Glutamatergic neuron (in vitro differentiated cells): Measurements from ENCODE around the gene ENTREP3. TPM values are rescaled to one million over a fixed set of nuclear protein-coding genes. Genes with fewer than 3 reads are reported as not detected.
"Not testable (repeated sequence)": the region's sequence is repeated elsewhere in the genome, so short reads cannot be mapped to it uniquely, and the experiment has no call there.

Experiments used
- DNase-seq: peaks from one replicate; pipeline ENCODE4 v3.0.0; 2022
- H3K27ac Mint-ChIP-seq: one replicate; pipeline ENCODE4 v1.8.0; 2020; ENCODE audit warnings: mild to moderate bottlenecking, mixed read lengths, inconsistent platforms; ENCODE audit not compliant: unreplicated experiment
- H3K27me3 Mint-ChIP-seq: one replicate; pipeline ENCODE4 v1.8.0; 2020; ENCODE audit warnings: mild to moderate bottlenecking, moderate library complexity, mixed read lengths, inconsistent platforms; ENCODE audit not compliant: unreplicated experiment
- H3K36me3 Mint-ChIP-seq: one replicate; pipeline ENCODE4 v1.8.0; 2020; ENCODE audit warnings: mild to moderate bottlenecking, mixed read lengths, inconsistent platforms; ENCODE audit not compliant: unreplicated experiment
- H3K4me1 Mint-ChIP-seq: one replicate; pipeline ENCODE4 v1.8.0; 2020; ENCODE audit warnings: mild to moderate bottlenecking, low read depth, mixed read lengths, inconsistent platforms; ENCODE audit not compliant: unreplicated experiment
- H3K4me3 Mint-ChIP-seq: one replicate; pipeline ENCODE4 v1.8.0; 2020; ENCODE audit warnings: mild to moderate bottlenecking, mixed read lengths, inconsistent platforms; ENCODE audit not compliant: unreplicated experiment
- H3K9me3 Mint-ChIP-seq: one replicate; pipeline ENCODE4 v1.8.0; 2020; ENCODE audit warnings: mild to moderate bottlenecking, moderate library complexity, mixed read lengths, inconsistent platforms; ENCODE audit not compliant: unreplicated experiment
- total RNA-seq: library from RNA; stranded (reverse); fragmentation: NEBNext Ultra II Directional; extraction: Animal tissue kit (Norgen Biotek cat#: 25700); gene quantifications from one replicate; pipeline ENCODE4 v1.2.1, GENCODE V29; 2021; ENCODE audit not compliant: unreplicated experiment
- TF ChIP-seq, protein P1 (sequence below): fragments of 200-600 bp; sonication (generic); IDR thresholded peaks from one replicate; pipeline ENCODE4 v1.5.0; 2021; ENCODE audit not compliant: partially characterized antibody, unreplicated experiment

Gene ENTREP3
- total RNA-seq, 1 donor from 2014 or later, result 51.2 TPM

GRCh38 chr1:155251566-155251965 lies 3.7 kb downstream of the ENTREP3 start:
- Mint-ChIP-seq H3K36me3 (peaks cover 2% of the 10 kb centered on the region), H3K4me3 (no peak overlapping the region), H3K27me3 (peaks cover 12% of the 10 kb centered on the region), H3K27ac (no peak overlapping the region), H3K9me3 (peaks cover 11% of the 10 kb centered on the region), H3K4me1 (peaks cover 24% of the 10 kb centered on the region)
- DNase-seq, result peak; percentile 33
- TF ChIP-seq, protein P1, sequence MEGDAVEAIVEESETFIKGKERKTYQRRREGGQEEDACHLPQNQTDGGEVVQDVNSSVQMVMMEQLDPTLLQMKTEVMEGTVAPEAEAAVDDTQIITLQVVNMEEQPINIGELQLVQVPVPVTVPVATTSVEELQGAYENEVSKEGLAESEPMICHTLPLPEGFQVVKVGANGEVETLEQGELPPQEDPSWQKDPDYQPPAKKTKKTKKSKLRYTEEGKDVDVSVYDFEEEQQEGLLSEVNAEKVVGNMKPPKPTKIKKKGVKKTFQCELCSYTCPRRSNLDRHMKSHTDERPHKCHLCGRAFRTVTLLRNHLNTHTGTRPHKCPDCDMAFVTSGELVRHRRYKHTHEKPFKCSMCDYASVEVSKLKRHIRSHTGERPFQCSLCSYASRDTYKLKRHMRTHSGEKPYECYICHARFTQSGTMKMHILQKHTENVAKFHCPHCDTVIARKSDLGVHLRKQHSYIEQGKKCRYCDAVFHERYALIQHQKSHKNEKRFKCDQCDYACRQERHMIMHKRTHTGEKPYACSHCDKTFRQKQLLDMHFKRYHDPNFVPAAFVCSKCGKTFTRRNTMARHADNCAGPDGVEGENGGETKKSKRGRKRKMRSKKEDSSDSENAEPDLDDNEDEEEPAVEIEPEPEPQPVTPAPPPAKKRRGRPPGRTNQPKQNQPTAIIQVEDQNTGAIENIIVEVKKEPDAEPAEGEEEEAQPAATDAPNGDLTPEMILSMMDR, result no peak

DNA sequence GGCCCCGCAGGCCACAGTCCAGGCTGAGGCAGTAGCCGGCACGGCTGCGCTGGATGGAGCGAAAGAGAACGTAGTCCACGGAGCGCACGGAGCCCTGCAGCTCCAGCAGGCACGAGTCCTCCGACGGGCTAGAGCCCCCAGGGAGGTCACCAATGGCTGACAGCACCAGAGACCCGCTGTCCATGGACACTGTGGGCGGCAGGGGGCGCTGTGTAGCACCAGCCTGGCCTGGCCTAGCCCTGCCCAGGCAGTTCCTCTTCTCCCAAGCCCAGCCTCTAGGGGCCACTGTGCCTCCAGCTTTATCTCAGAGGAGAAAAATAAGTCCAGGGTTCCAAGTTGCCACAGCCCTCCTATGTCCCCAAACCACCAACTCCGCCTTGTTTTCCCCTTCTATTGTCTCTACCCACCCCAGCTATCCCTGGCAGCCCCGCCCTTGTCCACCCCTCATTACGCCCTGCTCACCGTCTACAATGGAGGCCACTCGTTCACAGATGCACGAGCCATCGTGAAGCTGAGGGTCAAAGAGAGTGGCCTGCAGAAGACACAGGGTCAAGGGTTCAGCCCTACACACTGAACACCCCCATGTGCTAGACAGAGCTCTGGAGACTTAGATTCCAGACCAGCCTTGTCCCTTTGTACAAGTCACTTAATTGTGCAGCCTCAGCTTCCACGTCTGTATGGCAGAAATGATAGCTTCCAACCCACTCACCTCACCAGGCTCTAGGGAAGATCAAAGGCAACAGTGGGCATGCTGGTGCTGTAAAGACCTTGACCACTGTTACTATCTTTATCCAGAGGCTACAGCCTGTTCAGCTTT lies 4.4 kb downstream of the ENTREP3 start:
- peak overlapping the region; percentile 55 for H3K27ac Mint-ChIP-seq
- H3K4me3 Mint-ChIP-seq, result peak overlapping the region; percentile 64
- peaks cover 22% of the 10 kb centered on the region for H3K4me1 Mint-ChIP-seq
- DNase-seq, result peak; percentile 100
- TF ChIP-seq, protein P1, result peak; percentile 98
- H3K36me3 Mint-ChIP-seq, result peaks cover 7% of the 10 kb centered on the region
- H3K27me3 Mint-ChIP-seq, result peaks cover 12% of the 10 kb centered on the region
- peaks cover 11% of the 10 kb centered on the region for H3K9me3 Mint-ChIP-seq

GRCh38 chr1:155250246-155250632 lies 5.0 kb downstream of the ENTREP3 start:
- Mint-ChIP-seq H3K27me3 (peaks cover 14% of the 10 kb centered on the region), H3K27ac (no peak overlapping the region), H3K36me3 (peaks cover 7% of the 10 kb centered on the region), H3K4me3 (no peak overlapping the region), H3K9me3 (peaks cover 12% of the 10 kb centered on the region), H3K4me1 (peaks cover 24% of the 10 kb centered on the region)
- DNase-seq, result no peak
- TF ChIP-seq, protein P1, result no peak

- TF ChIP-seq, protein P1, result no peak
- no peak overlapping the region for H3K27ac Mint-ChIP-seq
- H3K9me3 Mint-ChIP-seq, result peaks cover 15% of the 10 kb centered on the region
- peaks cover 7% of the 10 kb centered on the region for H3K36me3 Mint-ChIP-seq
- peaks cover 16% of the 10 kb centered on the region for H3K4me1 Mint-ChIP-seq
- DNase-seq, result no peak
- peaks cover 18% of the 10 kb centered on the region for H3K27me3 Mint-ChIP-seq
- H3K4me3 Mint-ChIP-seq, result no peak overlapping the region
These were observed 7.4 kb downstream of the ENTREP3 start for GRCh38 chr1:155247667-155248553.

DNA sequence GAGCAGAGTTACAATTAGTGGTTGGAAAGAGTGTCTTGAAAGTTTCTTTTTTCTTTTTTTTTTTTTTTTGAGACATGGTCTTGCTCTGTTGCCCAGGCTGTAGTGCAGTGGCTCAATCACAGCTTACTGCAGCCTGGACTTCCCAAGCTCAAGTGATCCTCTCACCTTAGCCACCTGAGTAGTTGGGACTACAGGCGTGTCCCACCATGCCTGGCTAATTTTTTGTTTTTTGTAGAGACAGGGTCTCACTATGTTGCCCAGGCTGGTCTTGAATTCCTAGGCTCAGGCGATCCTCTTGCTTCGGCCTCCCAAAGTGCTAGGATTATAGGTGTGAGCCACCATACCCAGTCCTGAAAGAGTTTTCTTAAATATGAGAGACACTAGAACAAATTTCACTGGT lies 8.5 kb downstream of the ENTREP3 start:
- H3K36me3 Mint-ChIP-seq, DNase-seq: not testable (repeated sequence)
- peak overlapping the region; percentile 8 for H3K27ac Mint-ChIP-seq
- H3K4me1 Mint-ChIP-seq, result peaks cover 12% of the 10 kb centered on the region
- H3K27me3 Mint-ChIP-seq, result peaks cover 16% of the 10 kb centered on the region
- H3K4me3 Mint-ChIP-seq, result peak overlapping the region; percentile 8
- H3K9me3 Mint-ChIP-seq, result peaks cover 15% of the 10 kb centered on the region
